HFFc6 (cell line): ENCODE measurements around the gene NHSL1. TPM values are rescaled to one million over a fixed set of nuclear protein-coding genes. Genes with fewer than 3 reads are reported as not detected.

Experiments
- DNase-seq: peaks from one replicate; pipeline ENCODE4 v3.0.0-alpha.2; 2018
- H3K27ac Mint-ChIP-seq: 2 replicates; pipeline ENCODE4 v1.8.0; 2020; ENCODE audit warnings: mild to moderate bottlenecking, mixed read lengths
- H3K27me3 Mint-ChIP-seq: 2 replicates; pipeline ENCODE4 v1.8.0; 2021; ENCODE audit warnings: mild to moderate bottlenecking, moderate library complexity, mixed read lengths; ENCODE audit not compliant: insufficient read depth
- H3K36me3 Mint-ChIP-seq: 2 replicates; pipeline ENCODE4 v1.8.0; 2021; ENCODE audit warnings: low read depth, mixed read lengths
- H3K4me1 Mint-ChIP-seq: 2 replicates; pipeline ENCODE4 v1.8.0; 2020; ENCODE audit warnings: low read depth, mixed read lengths
- H3K4me3 Mint-ChIP-seq: 2 replicates; pipeline ENCODE4 v1.8.0; 2020; ENCODE audit warnings: mild to moderate bottlenecking, moderate library complexity, mixed read lengths
- H3K9me3 Mint-ChIP-seq: 2 replicates; pipeline ENCODE4 v1.8.0; 2020; ENCODE audit warnings: mild to moderate bottlenecking, mixed read lengths
- CTCF ChIP-seq: fragments of 200-600 bp; sonication (generic); IDR thresholded peaks from 2 replicates; pipeline ENCODE4 v1.5.0; 2021; ENCODE audit warnings: antibody characterized with exemption, mild to moderate bottlenecking
- total RNA-seq, 6 experiments: library from RNA; stranded (reverse); fragmentation: NEBNext Ultra II Directional; extraction: Animal tissue kit (Norgen Biotek cat#: 25700); gene quantifications; 2 replicates in 1 of 6; 3 replicates in 5 of 6; pipeline ENCODE4 v1.2.3, GENCODE V29; 2021

NHSL1 gene
- total RNA-seq, 6 experiments from 2014 or later: 4.4 to 12.3 (median 10.1) TPM

- H3K4me3 Mint-ChIP-seq: no peak overlapping the region
- no peak for TF ChIP-seq CTCF
- no peak for DNase-seq
These were observed 105.2 kb downstream of the NHSL1 start for GRCh38 chr6:138393871-138394783.

GRCh38 chr6:138389551-138389950 lies 109.7 kb downstream of the NHSL1 start:
- no peaks in the 10 kb centered on the region for H3K9me3 Mint-ChIP-seq
- no peak for DNase-seq
- no peak for TF ChIP-seq CTCF
- no peaks in the 10 kb centered on the region for H3K4me1 Mint-ChIP-seq
- H3K36me3 Mint-ChIP-seq: no peaks in the 10 kb centered on the region
- no peak overlapping the region for H3K4me3 Mint-ChIP-seq
- peaks cover 21% of the 10 kb centered on the region for H3K27me3 Mint-ChIP-seq
- H3K27ac Mint-ChIP-seq: no peak overlapping the region

More at GRCh38 chr6:138393871-138394783, 105.2 kb downstream of the NHSL1 start:
- Mint-ChIP-seq H3K36me3 (no peaks in the 10 kb centered on the region), H3K27ac (no peak overlapping the region), H3K9me3 (no peaks in the 10 kb centered on the region), H3K4me1 (peaks cover 10% of the 10 kb centered on the region), H3K27me3 (peaks cover 15% of the 10 kb centered on the region)

- Mint-ChIP-seq H3K36me3 (no peaks in the 10 kb centered on the region), H3K4me3 (no peak overlapping the region), H3K4me1 (no peaks in the 10 kb centered on the region), H3K27ac (no peak overlapping the region), H3K27me3 (peaks cover 16% of the 10 kb centered on the region), H3K9me3 (no peaks in the 10 kb centered on the region)
- DNase-seq: no peak
- TF ChIP-seq CTCF: no peak
These were observed 111.5 kb downstream of the NHSL1 start for GRCh38 chr6:138387577-138388368.

- no peak for TF ChIP-seq CTCF
- H3K9me3 Mint-ChIP-seq: no peaks in the 10 kb centered on the region
- H3K36me3 Mint-ChIP-seq: no peaks in the 10 kb centered on the region
- peaks cover 16% of the 10 kb centered on the region for H3K27me3 Mint-ChIP-seq
- H3K4me3 Mint-ChIP-seq: no peak overlapping the region
- no peak overlapping the region for H3K27ac Mint-ChIP-seq
- no peak for DNase-seq
- no peaks in the 10 kb centered on the region for H3K4me1 Mint-ChIP-seq
These were observed 112.4 kb downstream of the NHSL1 start for GRCh38 chr6:138386897-138387296.

- Mint-ChIP-seq H3K4me3 (no peak overlapping the region), H3K9me3 (no peaks in the 10 kb centered on the region)
These were observed 115.5 kb downstream of the NHSL1 start for GRCh38 chr6:138383776-138384175.

More at GRCh38 chr6:138383776-138384175, 115.5 kb downstream of the NHSL1 start:
- no peak for DNase-seq
- H3K36me3 Mint-ChIP-seq: no peaks in the 10 kb centered on the region
- H3K4me1 Mint-ChIP-seq: no peaks in the 10 kb centered on the region
- H3K27ac Mint-ChIP-seq: no peak overlapping the region
- TF ChIP-seq CTCF: no peak
- H3K27me3 Mint-ChIP-seq: peaks cover 8% of the 10 kb centered on the region; the same call in 1 of the 2 replicates
